ENCODE measurements around the gene PDCD10. TPM values are rescaled to one million over a fixed set of nuclear protein-coding genes. Genes with fewer than 3 reads are reported as not detected.

The PDCD10 gene
- total and polyA plus RNA-seq, 9 donors, result 27.0 to 51.7 (median 35.1) TPM

DNA sequence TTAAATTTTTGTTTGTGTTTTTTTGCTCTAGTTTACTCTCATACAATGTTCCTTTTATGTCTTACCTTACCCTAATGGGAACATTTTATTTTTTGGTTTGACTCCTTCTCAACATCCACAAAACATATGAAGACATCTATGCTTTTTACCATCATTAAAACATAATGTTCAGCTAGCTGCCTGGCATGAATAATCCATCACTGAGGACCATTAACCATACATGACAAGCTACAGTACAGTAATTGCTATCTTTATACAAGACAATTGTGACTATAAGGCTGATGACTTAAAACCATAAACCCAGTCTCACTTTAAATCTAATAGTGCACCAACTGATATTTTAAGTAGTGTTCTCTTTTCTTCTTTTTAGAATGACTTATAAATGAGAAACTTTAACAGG is 14.5 kb upstream of the PDCD10 start:
- H3K27me3 ChIP-seq, result no peaks in the 10 kb centered on the region
- TF ChIP-seq POLR2A (IDR thresholded peaks at IDR 0.05) (no peak), CTCF (IDR thresholded peaks at IDR 0.05) (no peak), EP300 (IDR thresholded peaks at IDR 0.05) (no peak)
- H3K4me3 ChIP-seq, result no peak overlapping the region
- H3K36me3 ChIP-seq, result no peaks in the 10 kb centered on the region
- DNase-seq, result no peak
- intact Hi-C loops (cut with DNase I), result no loop called here
- no peak overlapping the region for H3K27ac ChIP-seq
- no peaks in the 10 kb centered on the region for H3K4me1 ChIP-seq (ENCODE audit: insufficient read depth)
- no peaks in the 10 kb centered on the region for H3K9me3 ChIP-seq

GRCh38 chr3:167743799-167744198 is 9.1 kb upstream of the PDCD10 start:
- intact Hi-C loops (cut with DNase I), result no loop called here
- no peak for DNase-seq
- no peak overlapping the region for H3K4me3 ChIP-seq
- H3K27me3 ChIP-seq, result no peaks in the 10 kb centered on the region
- TF ChIP-seq CTCF (IDR thresholded peaks at IDR 0.05) (no peak), POLR2A (IDR thresholded peaks at IDR 0.05) (no peak), EP300 (IDR thresholded peaks at IDR 0.05) (no peak)
- WGBS, 3 donors, result 85 to 94% (median 87%) methylated on average over 2 of the region's 2 CpGs
- no peaks in the 10 kb centered on the region for H3K36me3 ChIP-seq
- H3K4me1 ChIP-seq (ENCODE audit: insufficient read depth), result no peaks in the 10 kb centered on the region
- no peak overlapping the region for H3K27ac ChIP-seq
- H3K9me3 ChIP-seq, result no peaks in the 10 kb centered on the region

DNA sequence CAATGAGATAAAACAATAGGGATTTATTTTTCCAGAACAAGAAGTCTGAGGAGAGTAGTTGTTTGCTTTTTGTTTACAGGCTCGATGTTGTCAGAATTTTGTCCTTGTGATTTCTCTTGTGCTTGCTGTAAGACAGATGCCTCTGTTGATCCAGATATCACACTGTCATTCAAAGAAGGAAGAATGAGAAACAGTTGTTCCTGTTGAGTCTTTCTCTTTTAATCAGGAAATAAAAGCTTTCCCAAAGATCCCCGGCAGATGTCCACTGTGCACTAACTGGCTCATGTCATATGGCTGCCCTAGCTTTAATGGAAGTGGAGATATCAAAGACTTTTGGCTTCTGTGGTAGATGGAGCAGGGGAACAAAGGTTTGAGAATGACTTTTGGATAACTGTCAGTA is 7.6 kb upstream of the PDCD10 start:
- Histone ChIP-seq H3K36me3 (no peaks in the 10 kb centered on the region), H3K9me3 (no peaks in the 10 kb centered on the region), H3K27me3 (no peaks in the 10 kb centered on the region), H3K4me3 (no peak overlapping the region), H3K27ac (no peak overlapping the region), H3K4me1 (ENCODE audit: insufficient read depth) (no peaks in the 10 kb centered on the region)
- intact Hi-C loops (cut with DNase I), result no loop called here
- WGBS, 3 donors, result 86 to 88% (median 88%) methylated on average over 2 of the region's 2 CpGs
- no peak for TF ChIP-seq POLR2A (IDR thresholded peaks at IDR 0.05)
- no peak for TF ChIP-seq EP300 (IDR thresholded peaks at IDR 0.05)
- no peak for DNase-seq

- Histone ChIP-seq H3K27me3 (no peaks in the 10 kb centered on the region), H3K4me1 (ENCODE audit: insufficient read depth) (peaks cover under 1% of the 10 kb centered on the region), H3K9me3 (no peaks in the 10 kb centered on the region), H3K36me3 (no peaks in the 10 kb centered on the region), H3K27ac (no peak overlapping the region), H3K4me3 (no peak overlapping the region)
- DNase-seq, result no peak
- WGBS, 3 donors, result 71 to 79% (median 79%) methylated on average over 2 of the region's 2 CpGs
- no peak for TF ChIP-seq CTCF (IDR thresholded peaks at IDR 0.05)
- TF ChIP-seq POLR2A (IDR thresholded peaks at IDR 0.05), result no peak
- no peak for TF ChIP-seq EP300 (IDR thresholded peaks at IDR 0.05)
- intact Hi-C loops (cut with DNase I), result no loop called here
Measured at GRCh38 chr3:167740961-167741587, 6.4 kb upstream of the PDCD10 start.

GRCh38 chr3:167739190-167739810 is 4.6 kb upstream of the PDCD10 start:
- intact Hi-C loops (cut with DNase I), result no loop called here

More at GRCh38 chr3:167739190-167739810, 4.6 kb upstream of the PDCD10 start:
- H3K36me3 ChIP-seq, result no peaks in the 10 kb centered on the region
- H3K27ac ChIP-seq, result no peak overlapping the region
- 93 to 96% (median 95%) methylated on average over 4 of the region's 4 CpGs for WGBS, 3 donors
- no peak overlapping the region for H3K4me3 ChIP-seq
- no peaks in the 10 kb centered on the region for H3K9me3 ChIP-seq
- DNase-seq, result no peak
- H3K27me3 ChIP-seq, result no peaks in the 10 kb centered on the region
- no peak for TF ChIP-seq EP300 (IDR thresholded peaks at IDR 0.05)
- no peak for TF ChIP-seq CTCF (IDR thresholded peaks at IDR 0.05)
- TF ChIP-seq POLR2A (IDR thresholded peaks at IDR 0.05), result no peak
- H3K4me1 ChIP-seq (ENCODE audit: insufficient read depth), result peaks cover 1% of the 10 kb centered on the region

Data from ovary (tissue), 9 donors.